GM21515 (cell line): Measurements from ENCODE around the gene RCOR1.
"Not testable (repeated sequence)": the region's sequence is repeated elsewhere in the genome, so short reads cannot be mapped to it uniquely, and the experiment has no call there.

Source experiments
- ATAC-seq: cut with Tn5 transposase; IDR thresholded peaks from one replicate; pipeline ENCODE4 v1.9.1; 2021; ENCODE audit not compliant: unreplicated experiment

RCOR1 gene

GRCh38 chr14:102570334-102570995, 22.0 kb upstream of the RCOR1 start:
- no peak for ATAC-seq

- no peak for ATAC-seq
Observed at GRCh38 chr14:102571043-102571442, 21.4 kb upstream of the RCOR1 start.

- ATAC-seq = no peak
Observed at GRCh38 chr14:102571478-102572042, 20.9 kb upstream of the RCOR1 start.

GRCh38 chr14:102573161-102573560, 19.3 kb upstream of the RCOR1 start:
- not testable (repeated sequence) for ATAC-seq

DNA sequence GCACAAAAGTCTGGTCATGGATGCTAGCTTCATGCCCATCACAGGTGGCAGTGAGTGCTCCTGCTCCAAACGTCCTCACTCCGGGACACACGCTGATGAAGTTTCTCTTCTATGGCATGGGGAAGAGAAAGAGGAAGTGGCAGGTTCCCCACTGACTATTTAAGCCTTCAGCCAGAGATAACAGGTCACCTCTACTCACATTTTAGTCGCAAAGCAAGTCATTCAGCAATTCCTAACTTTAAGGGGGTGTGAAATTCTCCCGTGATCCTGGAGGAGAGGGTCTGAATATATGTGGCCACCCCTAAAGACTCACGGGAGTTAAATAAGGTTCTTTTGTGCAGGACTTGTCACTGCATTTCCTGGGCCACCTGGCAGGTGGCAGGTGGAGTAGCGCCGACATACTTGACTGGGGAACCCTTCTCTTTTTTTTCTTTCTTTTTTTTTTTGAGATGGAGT, 18.8 kb upstream of the RCOR1 start:
- ATAC-seq = no peak

- no peak for ATAC-seq
Observed at GRCh38 chr14:102574281-102575159, 17.9 kb upstream of the RCOR1 start.

- no peak for ATAC-seq
Observed at GRCh38 chr14:102575160-102575845, 17.1 kb upstream of the RCOR1 start.

- not testable (repeated sequence) for ATAC-seq
Observed at GRCh38 chr14:102575846-102576428, 16.5 kb upstream of the RCOR1 start.

GRCh38 chr14:102578821-102579220, 13.6 kb upstream of the RCOR1 start:
- ATAC-seq = no peak

DNA sequence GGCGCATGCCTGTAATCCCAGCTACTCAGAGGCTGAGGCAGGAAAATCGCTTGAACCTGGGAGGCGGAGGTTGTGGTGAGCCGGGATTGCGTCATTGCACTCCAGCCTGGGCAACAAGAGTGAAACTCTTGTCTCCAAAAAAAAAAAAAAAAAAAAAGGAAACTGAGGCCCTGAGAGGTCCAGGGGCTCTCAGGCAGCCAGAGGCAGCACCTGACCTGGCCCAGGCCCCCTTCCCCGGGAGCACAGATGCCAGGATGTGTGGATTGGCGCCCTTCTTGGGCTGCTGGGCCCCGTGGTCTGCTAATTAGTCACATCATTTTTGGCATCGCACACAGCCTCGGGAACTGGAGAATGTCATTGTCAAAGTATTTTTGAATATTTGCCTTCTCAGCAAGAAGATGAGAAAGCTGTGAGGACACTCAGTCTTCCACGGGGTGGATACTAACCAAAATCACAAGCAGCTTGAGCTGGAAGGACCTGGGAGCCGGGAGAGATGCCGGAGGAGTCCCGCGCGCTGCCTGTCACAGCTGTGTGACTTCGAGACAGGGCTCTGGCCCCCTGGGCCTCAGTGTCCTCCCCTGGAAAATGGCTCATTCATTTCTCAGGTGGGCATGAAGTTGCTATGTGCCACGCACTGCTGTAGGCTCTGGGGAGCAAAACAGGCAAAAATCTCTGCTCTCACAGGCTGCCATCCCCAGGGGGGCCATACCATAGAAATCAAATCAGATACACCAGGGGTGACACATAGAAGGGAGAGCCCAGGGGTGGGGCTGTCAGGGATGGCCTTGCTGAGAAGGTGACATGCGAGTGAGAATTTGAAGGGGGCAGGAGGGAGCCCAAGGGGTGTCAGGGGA, 12.5 kb upstream of the RCOR1 start:
- ATAC-seq = no peak

DNA sequence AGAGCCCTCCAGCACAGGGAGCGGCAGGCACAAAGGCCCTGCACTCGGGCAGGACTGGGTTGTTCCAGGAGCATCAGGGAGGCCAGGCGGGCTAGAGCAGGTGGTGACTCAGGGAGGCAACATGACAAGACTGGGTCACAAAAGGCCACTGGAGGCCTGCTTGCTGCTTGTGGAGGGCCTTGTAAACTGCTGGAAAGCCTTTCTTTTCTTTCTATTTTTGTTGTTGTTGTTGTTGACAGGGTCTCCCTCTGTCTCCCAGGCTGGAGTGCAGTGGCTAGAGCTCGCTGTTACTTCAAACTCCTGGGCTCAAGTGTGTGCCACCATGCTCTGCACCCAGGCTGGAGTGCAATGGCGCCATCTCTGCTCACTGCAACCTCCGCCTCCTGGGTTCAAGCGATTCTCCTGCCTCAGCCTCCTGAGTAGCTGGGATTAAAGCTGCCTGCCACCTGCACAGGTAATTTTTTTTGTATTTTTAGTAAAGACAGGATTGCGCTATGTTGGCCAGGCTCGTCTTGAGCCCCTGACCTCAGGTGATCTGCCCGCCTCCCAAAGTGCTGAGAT, 11.8 kb upstream of the RCOR1 start:
- ATAC-seq = no peak

- ATAC-seq = no peak
Observed at GRCh38 chr14:102581193-102581592, 11.3 kb upstream of the RCOR1 start.

DNA sequence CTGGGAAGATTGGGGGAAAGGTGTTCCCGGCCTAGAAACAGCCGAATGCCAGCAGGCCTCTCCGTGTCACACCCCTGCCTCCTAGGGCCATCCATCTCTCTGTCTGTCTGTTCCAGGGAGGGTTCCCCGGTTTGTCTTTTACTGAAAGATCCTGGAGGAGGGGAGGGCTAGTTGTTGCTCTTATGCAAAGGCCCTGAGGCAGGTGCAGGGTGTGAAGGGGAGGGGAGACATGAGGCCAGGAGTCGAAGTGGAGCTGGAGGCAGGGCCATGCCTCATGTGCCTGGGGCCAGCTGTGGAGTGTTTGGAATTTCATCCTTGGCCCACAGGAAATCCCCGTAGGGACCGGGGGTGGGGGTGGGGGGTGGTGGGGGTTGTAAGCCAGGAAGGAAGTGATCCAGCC, 8.7 kb upstream of the RCOR1 start:
- ATAC-seq = no peak

- ATAC-seq = no peak
Observed at GRCh38 chr14:102584871-102585869, 7.3 kb upstream of the RCOR1 start.

DNA sequence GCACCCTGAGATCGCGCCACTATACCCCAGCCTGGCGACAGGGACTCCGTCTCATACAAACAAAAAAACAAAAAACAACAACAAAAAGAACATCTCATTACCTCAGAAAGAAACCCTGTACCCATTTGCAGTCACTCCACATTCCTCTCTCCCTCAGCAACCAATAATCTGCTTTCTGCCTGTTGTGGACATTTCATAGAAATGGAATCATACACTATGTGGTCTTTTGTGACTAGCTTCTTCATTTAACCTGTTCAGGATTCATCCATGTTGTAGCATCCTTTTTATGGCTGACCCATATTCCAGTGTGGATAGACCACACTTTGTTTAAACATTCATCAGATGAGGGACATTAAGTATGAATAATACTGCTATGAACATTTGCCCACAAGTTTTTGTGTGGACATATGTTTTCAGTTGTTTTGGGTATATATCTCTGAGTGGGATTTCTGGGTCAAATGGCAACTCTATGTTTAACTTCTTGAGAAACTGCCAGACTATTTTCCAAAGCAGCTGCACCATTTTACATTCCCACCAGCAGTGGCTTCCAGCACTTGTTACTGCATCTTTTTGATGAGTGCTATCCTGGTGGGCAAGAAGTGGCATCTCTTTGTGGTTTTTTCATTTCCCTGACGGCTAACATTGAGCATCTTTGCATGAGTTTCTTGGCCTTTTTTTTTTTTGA, 5.9 kb upstream of the RCOR1 start:
- no peak for ATAC-seq

- no peak for ATAC-seq
Observed at GRCh38 chr14:102588821-102589220, 3.6 kb upstream of the RCOR1 start.

DNA sequence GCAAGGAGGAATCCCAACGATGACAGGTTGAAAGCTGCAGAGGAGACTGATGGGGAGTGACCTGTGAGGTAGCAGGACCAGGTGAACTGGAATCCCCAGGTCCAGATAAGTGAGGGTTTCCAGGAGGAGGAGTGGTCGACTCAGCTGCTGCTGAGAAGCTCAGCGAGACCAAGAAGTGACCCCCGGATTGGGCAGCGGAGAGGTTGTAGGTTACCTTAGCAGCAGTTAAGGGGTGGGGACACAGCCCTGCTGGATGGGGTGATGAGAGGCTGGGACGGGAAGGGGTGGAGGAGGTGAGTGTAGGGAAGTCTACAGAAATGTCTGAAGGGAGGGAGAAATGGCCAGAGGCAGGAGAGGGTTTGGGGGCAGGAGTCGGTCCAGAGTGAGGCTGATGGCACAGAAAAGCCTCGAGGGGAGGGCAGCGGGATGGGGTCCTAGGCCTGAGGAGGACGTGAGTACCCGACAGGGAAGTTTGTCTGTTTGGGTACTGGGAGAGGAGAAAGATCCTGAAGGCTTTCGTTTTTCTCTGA, 2.6 kb upstream of the RCOR1 start:
- no peak for ATAC-seq

- ATAC-seq = no peak
Observed at GRCh38 chr14:102590667-102591099, 1.8 kb upstream of the RCOR1 start.
